HEK293 (cell line): Measurements from ENCODE around the gene TYW5.

Experiments used
- CTCF ChIA-PET: fragments of 350-600 bp; formaldehyde crosslinking; extraction: SDS; loops from one replicate; lab custom pipeline; 2021; ENCODE audit warnings: antibody characterized with exemption; lab: Yijun Ruan, JAX
- POLR2A ChIA-PET: fragments of 300-600 bp; formaldehyde crosslinking; extraction: SDS; loops from one replicate; lab custom pipeline; 2020; ENCODE audit warnings: antibody characterized with exemption, inconsistent platforms; lab: Yijun Ruan, JAX
- H3K27ac ChIP-seq: fragments of 200-500 bp; sonication (Bioruptor generic); 2 replicates; pipeline ENCODE4 v1.5.1; 2014; ENCODE audit warnings: low read depth, low read length, control low read depth, inconsistent platforms; ENCODE audit errors: extremely low read depth
- H3K36me3 ChIP-seq, 2 experiments: fragments of 200-500 bp in 1 of 2; sonication (Bioruptor generic) in 1 of 2; 1 replicate in 1 of 2; 2 replicates in 1 of 2; pipeline ENCODE4 v1.5.1; 2014 to 2017; ENCODE audit warnings: inconsistent platforms in 2 of 2, low read length in 2 of 2; ENCODE audit not compliant: control insufficient read depth in 2 of 2, insufficient read depth in 1 of 2
- H3K4me1 ChIP-seq: fragments of 200-500 bp; sonication (Bioruptor generic); 2 replicates; pipeline ENCODE4 v1.5.1; 2014; ENCODE audit warnings: mild to moderate bottlenecking, low read length, inconsistent platforms; ENCODE audit not compliant: control insufficient read depth, insufficient read depth
- H3K4me3 ChIP-seq: 2 replicates; pipeline ENCODE4 v1.5.1; 2011; ENCODE audit warnings: low read depth, mild to moderate bottlenecking, control low read depth, low read length, moderate library complexity
- H3K9me3 ChIP-seq: fragments of 200-500 bp; sonication (Bioruptor generic); 2 replicates; pipeline ENCODE4 v1.5.1; 2014; ENCODE audit warnings: low read depth, low read length, inconsistent platforms; ENCODE audit not compliant: control insufficient read depth, insufficient read depth
- AEBP2 ChIP-seq: fragments of 450-650 bp; formaldehyde crosslinking; IDR thresholded peaks from 2 replicates; pipeline ENCODE4 v1.5.1; 2016; ENCODE audit warnings: missing biosample characterization, missing genetic modification characterization, borderline replicate concordance
- GLIS1 ChIP-seq: fragments of 450-650 bp; formaldehyde crosslinking; IDR thresholded peaks from 2 replicates; pipeline ENCODE4 v1.5.1; 2016; ENCODE audit warnings: missing biosample characterization, missing genetic modification characterization
- MEIS1 ChIP-seq: sonication (generic); formaldehyde crosslinking; IDR thresholded peaks from 2 replicates; pipeline ENCODE4 v1.8.1; 2022; ENCODE audit warnings: missing genetic modification reagents, mild to moderate bottlenecking, borderline replicate concordance
- PBX3 ChIP-seq: sonication (generic); formaldehyde crosslinking; IDR thresholded peaks from 2 replicates; pipeline ENCODE4 v1.8.1; 2022; ENCODE audit warnings: mild to moderate bottlenecking, moderate library complexity, missing genetic modification reagents
- TSHZ1 ChIP-seq: fragments of 450-650 bp; formaldehyde crosslinking; IDR thresholded peaks from 2 replicates; pipeline ENCODE4 v1.5.1; 2016; ENCODE audit warnings: missing biosample characterization, missing genetic modification characterization, borderline replicate concordance
- ZNF140 ChIP-seq: fragments of 450-650 bp; formaldehyde crosslinking; IDR thresholded peaks from 2 replicates; pipeline ENCODE4 v1.5.1; 2016; ENCODE audit warnings: missing biosample characterization, missing genetic modification characterization
- ZNF155 ChIP-seq: fragments of 450-650 bp; formaldehyde crosslinking; IDR thresholded peaks from 2 replicates; pipeline ENCODE4 v1.5.1; 2016; ENCODE audit warnings: missing biosample characterization, missing genetic modification characterization
- ZNF16 ChIP-seq: fragments of 450-650 bp; formaldehyde crosslinking; IDR thresholded peaks from 2 replicates; pipeline ENCODE4 v1.5.1; 2016; ENCODE audit warnings: low read depth, missing biosample characterization, missing genetic modification characterization
- ZNF174 ChIP-seq: fragments of 450-650 bp; formaldehyde crosslinking; IDR thresholded peaks from 2 replicates; pipeline ENCODE4 v1.5.0; 2017; ENCODE audit warnings: missing biosample characterization, mild to moderate bottlenecking, missing genetic modification characterization
- ZNF239 ChIP-seq: fragments of 450-650 bp; formaldehyde crosslinking; IDR thresholded peaks from 2 replicates; pipeline ENCODE4 v1.5.1; 2016; ENCODE audit warnings: missing biosample characterization, missing genetic modification characterization
- ZNF280C ChIP-seq: fragments of 450-650 bp; formaldehyde crosslinking; IDR thresholded peaks from 2 replicates; pipeline ENCODE4 v1.5.1; 2016; ENCODE audit warnings: missing biosample characterization, missing genetic modification characterization
- ZNF280D ChIP-seq: fragments of 450-650 bp; formaldehyde crosslinking; IDR thresholded peaks from 2 replicates; pipeline ENCODE4 v1.5.1; 2016; ENCODE audit warnings: missing biosample characterization, missing genetic modification characterization
- ZNF37A ChIP-seq: fragments of 450-650 bp; IDR thresholded peaks from 2 replicates; pipeline ENCODE4 v1.5.1; 2018; ENCODE audit warnings: missing biosample characterization, missing genetic modification characterization
- ZNF433 ChIP-seq: fragments of 450-650 bp; formaldehyde crosslinking; IDR thresholded peaks from 2 replicates; pipeline ENCODE4 v1.5.1; 2016; ENCODE audit warnings: missing biosample characterization, missing genetic modification characterization, low read depth
- ZNF488 ChIP-seq: fragments of 450-650 bp; formaldehyde crosslinking; IDR thresholded peaks from 2 replicates; pipeline ENCODE4 v1.5.1; 2016; ENCODE audit warnings: missing biosample characterization, missing genetic modification characterization
- ZNF521 ChIP-seq: fragments of 450-650 bp; formaldehyde crosslinking; IDR thresholded peaks from 2 replicates; pipeline ENCODE4 v1.5.1; 2017; ENCODE audit warnings: missing biosample characterization, mild to moderate bottlenecking, missing genetic modification characterization
- ZNF639 ChIP-seq: fragments of 450-650 bp; formaldehyde crosslinking; IDR thresholded peaks from 2 replicates; pipeline ENCODE4 v1.5.1; 2016; ENCODE audit warnings: missing biosample characterization, missing genetic modification characterization
- ZNF791 ChIP-seq: fragments of 450-650 bp; formaldehyde crosslinking; IDR thresholded peaks from 2 replicates; pipeline ENCODE4 v1.5.1; 2016; ENCODE audit warnings: missing biosample characterization, missing genetic modification characterization
- ZNF792 ChIP-seq: fragments of 450-650 bp; formaldehyde crosslinking; IDR thresholded peaks from 2 replicates; pipeline ENCODE4 v1.5.1; 2016; ENCODE audit warnings: missing biosample characterization, missing genetic modification characterization
- ZSCAN5A ChIP-seq: fragments of 450-650 bp; formaldehyde crosslinking; IDR thresholded peaks from 2 replicates; pipeline ENCODE4 v1.5.1; 2016; ENCODE audit warnings: missing biosample characterization, missing genetic modification characterization

The TYW5 gene

GRCh38 chr2:199946836-199947235 lies 8.5 kb downstream of the TYW5 start:
- H3K4me3 ChIP-seq = no peak overlapping the region
- POLR2A ChIA-PET = no interaction called here
- CTCF ChIA-PET = no interaction called here
- H3K9me3 ChIP-seq = no peaks in the 10 kb centered on the region
- no peaks in the 10 kb centered on the region for H3K4me1 ChIP-seq
- no peak for TF ChIP-seq ZNF155
- no peak for TF ChIP-seq GLIS1 (tag by site-specific recombination)
- TF ChIP-seq ZNF239 (tag by site-specific recombination) = no peak
- TF ChIP-seq ZSCAN5A (tag by site-specific recombination) = no peak
- no peak for TF ChIP-seq ZNF433 (tag by site-specific recombination)
- TF ChIP-seq ZNF521 = no peak
- TF ChIP-seq PBX3 (CRISPR knock-in tag) = no peak
- no peak for TF ChIP-seq ZNF174 (tag by site-specific recombination)
- no peak for TF ChIP-seq TSHZ1 (tag by site-specific recombination)
- TF ChIP-seq ZNF792 = no peak
- TF ChIP-seq, all 188 proteins: peak for 0
- H3K27ac ChIP-seq = no peak overlapping the region
- H3K36me3 ChIP-seq = peaks cover 23 to 73% of the 10 kb centered on the region in 2 experiments

- ChIA-PET POLR2A (no interaction called here), CTCF (interaction anchor here (1.0 kb wide), 1 partner anchor 28 kb away, joined by 3 read pairs; no protein-coding TSS in a partner anchor)
- H3K4me1 ChIP-seq = no peaks in the 10 kb centered on the region
- no peak overlapping the region for H3K4me3 ChIP-seq
- no peaks in the 10 kb centered on the region for H3K9me3 ChIP-seq
- H3K27ac ChIP-seq = no peak overlapping the region
- H3K36me3 ChIP-seq = peaks cover 23 to 76% of the 10 kb centered on the region in 2 experiments
- TF ChIP-seq ZNF16 (tag by site-specific recombination) = no peak
- no peak for TF ChIP-seq MEIS1
- TF ChIP-seq AEBP2 = no peak
- TF ChIP-seq ZNF488 = no peak
- no peak for TF ChIP-seq ZNF37A (tag by site-specific recombination)
- no peak for TF ChIP-seq ZNF140 (tag by site-specific recombination)
- TF ChIP-seq ZNF791 (tag by site-specific recombination) = no peak
- TF ChIP-seq ZNF639 (tag by site-specific recombination) = no peak
- no peak for TF ChIP-seq ZNF280D (tag by site-specific recombination)
- TF ChIP-seq ZNF280C (tag by site-specific recombination) = no peak
These were observed 9.1 kb downstream of the TYW5 start for GRCh38 chr2:199946196-199946595.
